Transverse colon (tissue), 4 donors: Measurements from ENCODE around the gene SGCB. TPM values are rescaled to one million over a fixed set of nuclear protein-coding genes. Genes with fewer than 3 reads are reported as not detected.

Source experiments
- DNase-seq: peaks from one replicate; pipeline ENCODE4 v3.0.0-alpha.2; 2019
- H3K27ac ChIP-seq, 4 donors: fragments of 200-600 bp; sonication (generic); 2 replicates each; pipeline ENCODE4 v1.5.1; 2016 to 2018; ENCODE audit warnings: inconsistent platforms in 4 of 4
- H3K27me3 ChIP-seq: fragments of 200-600 bp; sonication (generic); 2 replicates; pipeline ENCODE4 v1.5.1; 2017; ENCODE audit warnings: inconsistent platforms
- H3K36me3 ChIP-seq, 4 donors: fragments of 200-600 bp; sonication (generic); 2 replicates each; pipeline ENCODE4 v1.5.1; 2017 to 2019; ENCODE audit warnings: inconsistent platforms in 4 of 4
- H3K4me1 ChIP-seq, 4 donors: fragments of 200-600 bp; sonication (generic); 2 replicates each; pipeline ENCODE4 v1.5.1; 2017 to 2020; ENCODE audit warnings: inconsistent platforms in 4 of 4
- H3K4me3 ChIP-seq, 4 donors: fragments of 200-600 bp; sonication (generic); 1 replicate in 1 of 4; 2 replicates in 3 of 4; pipeline versions ENCODE4 v1.5.1 to v1.6.1; 2017 to 2019; ENCODE audit warnings: inconsistent platforms in 4 of 4
- H3K9me3 ChIP-seq, 2 donors: fragments of 200-600 bp; sonication (generic); 2 replicates each; pipeline ENCODE4 v1.5.1; 2017 to 2019; ENCODE audit warnings: inconsistent platforms in 2 of 2
- CTCF ChIP-seq, 5 experiments: fragments of 200-600 bp in 3 of 5; fragments of 450-650 bp in 2 of 5; sonication (generic) in 3 of 5; IDR thresholded peaks; 1 replicate in 2 of 5; 2 replicates in 3 of 5; pipeline ENCODE4 v1.5.1; 2016 to 2017; ENCODE audit warnings: antibody characterized with exemption in 5 of 5, inconsistent platforms in 3 of 5, mild to moderate bottlenecking in 2 of 5, moderate library complexity in 1 of 5
- EP300 ChIP-seq: sonication (generic); formaldehyde crosslinking; IDR thresholded peaks from one replicate; pipeline ENCODE4 v1.6.1; 2017; ENCODE audit warnings: antibody characterized with exemption, low read depth
- POLR2A ChIP-seq: fragments of 450-650 bp; IDR thresholded peaks from one replicate; pipeline ENCODE4 v1.6.1; 2016; ENCODE audit warnings: antibody characterized with exemption, mild to moderate bottlenecking, moderate library complexity
- POLR2AphosphoS5 ChIP-seq, 3 donors: sonication (generic); formaldehyde crosslinking; IDR thresholded peaks; one replicate each; pipeline ENCODE4 v1.6.1; 2016; ENCODE audit warnings: antibody characterized with exemption in 3 of 3
- WGBS, 2 donors: methylation state at CpG; one replicate each; pipeline ENCODE4 v1.1.5; 2018; ENCODE audit warnings: low coverage in 1 of 2; 5-methylcytosine and 5-hydroxymethylcytosine counted together
- in situ Hi-C, 4 donors: fragments of 200-750 bp; cut with MboI; loops; one replicate each; pipeline versions ENCODE4 v1.15.0 to v1.15.1; 2017; ENCODE audit warnings: low sequenced_read_pairs in 3 of 4, low pct_ligation_motif_present in 1 of 4, low pct_unique_long_range_greater_than_20kb in 1 of 4
- intact Hi-C: fragments of 100-400 bp; cut with DNase I; formaldehyde crosslinking; loops from one replicate; pipeline ENCODE4 v1.15.1; 2023; ENCODE audit warnings: low total_unique reads
- small RNA-seq, 4 donors: library from RNA; depleted of rRNA; stranded (forward); fragments of <200 nt; gene quantifications; one replicate each; pipeline ENCODE3, GENCODE V24; 2016
- total RNA-seq, 4 donors: library from RNA; depleted of rRNA; stranded (reverse); fragments of >200 nt; gene quantifications; one replicate each; pipeline ENCODE4 v1.1.0, GENCODE V29; 2016

The SGCB gene
- total RNA-seq, 4 donors from 2014 or later = 4.9 to 26.4 (median 15.7) TPM

- TF ChIP-seq EP300 (no peak), POLR2AphosphoS5 (IDR thresholded peaks at IDR 0.05) (no peak), POLR2A (no peak), CTCF (IDR thresholded peaks at IDR 0.05) (no peak)
- in situ Hi-C loops (no loop called here), intact Hi-C loops (no loop called here)
Measured at GRCh38 chr4:51997647-51998046, 40.5 kb downstream of the SGCB start.

GRCh38 chr4:51995647-51996220, 42.4 kb downstream of the SGCB start:
- Histone ChIP-seq H3K4me1 (no peaks in the 10 kb centered on the region), H3K27me3 (no peaks in the 10 kb centered on the region), H3K27ac (no peak overlapping the region), H3K4me3 (no peak overlapping the region), H3K9me3 (no peaks in the 10 kb centered on the region), H3K36me3 (no peaks in the 10 kb centered on the region)
- intact Hi-C loops = no loop called here
- WGBS, 2 donors = 73 to 81% methylated on average over 4 to 20 of the region's 20 CpGs
- TF ChIP-seq POLR2A (no peak), POLR2AphosphoS5 (IDR thresholded peaks at IDR 0.05) (no peak), CTCF (IDR thresholded peaks at IDR 0.05) (no peak), EP300 (no peak)
- no peak for DNase-seq
- in situ Hi-C loops = no loop called here

More at GRCh38 chr4:51997647-51998046, 40.5 kb downstream of the SGCB start:
- H3K27ac ChIP-seq = no peak overlapping the region
- H3K9me3 ChIP-seq = no peaks in the 10 kb centered on the region
- no peaks in the 10 kb centered on the region for H3K27me3 ChIP-seq
- no peak for DNase-seq
- H3K4me3 ChIP-seq = no peak overlapping the region
- H3K36me3 ChIP-seq = no peaks in the 10 kb centered on the region
- no peaks in the 10 kb centered on the region for H3K4me1 ChIP-seq

Small RNA genes lying within 50 kb of the gene (small RNA-seq; reads per million reads assigned to genes)
- gene AC104784.1 = 0 to 0.24 (median 0) reads per million in 4 donors

Other genes starting within 250 kb of the SGCB start
- 10 to 100 TPM; 25.1 to 66.4 (median 40.9) TPM for gene DCUN1D4, start 195.1 kb downstream of the SGCB start, total RNA-seq
- gene LRRC66, start 17.9 kb downstream of the SGCB start, total RNA-seq = 1 to 10 TPM; 4.6 to 9.2 (median 7.1) TPM
- 10 to 100 TPM in 1 of 4 donors, 1 to 10 TPM in 3; 3.0 to 11.2 (median 7.9) TPM for gene SPATA18, start 13.0 kb upstream of the SGCB start, total RNA-seq